Gastroesophageal sphincter (tissue), 3 donors: Measurements from ENCODE around the gene KRTAP10-12.

Experiments used
- POLR2A ChIP-seq, 2 donors: fragments of 450-650 bp; IDR thresholded peaks; one replicate each; pipeline ENCODE4 v1.6.1; 2017; ENCODE audit warnings: antibody characterized with exemption in 2 of 2, mild to moderate bottlenecking in 2 of 2, moderate library complexity in 1 of 2
- TF ChIP-seq, protein P1 (sequence below), 4 experiments: fragments of 200-600 bp in 2 of 4; fragments of 450-650 bp in 2 of 4; sonication (generic) in 1 of 4; IDR thresholded peaks; one replicate each; pipeline ENCODE4 v1.5.1; 2017 to 2019; ENCODE audit warnings: antibody characterized with exemption in 4 of 4, mild to moderate bottlenecking in 2 of 4, moderate library complexity in 2 of 4

DNA sequence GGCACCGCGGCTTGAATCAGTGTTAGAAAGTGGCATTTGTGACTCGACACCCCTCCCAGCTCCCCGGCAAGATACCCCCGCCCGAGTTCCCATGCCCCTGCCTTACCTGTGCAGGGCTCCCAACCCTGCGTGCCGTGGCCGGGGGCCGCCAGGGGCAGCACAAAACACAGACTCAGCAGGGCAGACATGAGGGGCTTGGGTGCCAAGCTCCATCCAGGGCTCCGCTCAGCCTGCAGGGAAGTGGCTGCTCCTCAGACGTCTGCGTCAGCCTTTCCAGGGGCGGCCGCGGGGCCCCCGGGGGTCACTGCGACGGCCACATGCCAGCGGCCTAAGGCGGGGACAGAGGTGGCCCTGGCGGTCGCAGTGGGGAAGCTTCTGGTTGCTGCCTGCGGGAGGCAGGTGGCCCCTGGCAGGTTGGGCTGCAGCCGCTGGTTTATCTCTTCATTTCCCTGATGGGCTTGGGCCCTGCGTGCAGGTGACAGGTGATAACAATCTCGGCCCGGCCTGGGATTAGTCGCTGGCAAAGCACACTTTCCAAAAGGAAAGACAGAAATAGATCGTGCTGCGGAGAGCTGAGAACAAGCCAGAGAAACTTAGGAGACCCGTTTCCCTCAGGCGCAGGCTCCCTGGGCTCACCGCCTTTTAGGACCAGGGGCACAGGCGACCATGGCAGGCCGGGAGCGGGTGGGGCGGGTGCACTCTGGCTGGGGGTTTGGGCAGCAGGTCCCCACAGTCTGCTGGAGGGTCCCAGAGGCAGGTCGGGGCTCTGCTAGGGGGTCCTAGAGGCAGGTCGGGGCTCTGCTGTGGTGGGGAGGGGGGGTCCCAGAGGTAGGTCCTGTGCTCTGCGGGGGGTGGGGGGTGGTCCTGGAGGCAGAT lies 14.6 kb downstream of the KRTAP10-12 start, which contains the start of gene TSPEAR:
- TF ChIP-seq, protein P1, sequence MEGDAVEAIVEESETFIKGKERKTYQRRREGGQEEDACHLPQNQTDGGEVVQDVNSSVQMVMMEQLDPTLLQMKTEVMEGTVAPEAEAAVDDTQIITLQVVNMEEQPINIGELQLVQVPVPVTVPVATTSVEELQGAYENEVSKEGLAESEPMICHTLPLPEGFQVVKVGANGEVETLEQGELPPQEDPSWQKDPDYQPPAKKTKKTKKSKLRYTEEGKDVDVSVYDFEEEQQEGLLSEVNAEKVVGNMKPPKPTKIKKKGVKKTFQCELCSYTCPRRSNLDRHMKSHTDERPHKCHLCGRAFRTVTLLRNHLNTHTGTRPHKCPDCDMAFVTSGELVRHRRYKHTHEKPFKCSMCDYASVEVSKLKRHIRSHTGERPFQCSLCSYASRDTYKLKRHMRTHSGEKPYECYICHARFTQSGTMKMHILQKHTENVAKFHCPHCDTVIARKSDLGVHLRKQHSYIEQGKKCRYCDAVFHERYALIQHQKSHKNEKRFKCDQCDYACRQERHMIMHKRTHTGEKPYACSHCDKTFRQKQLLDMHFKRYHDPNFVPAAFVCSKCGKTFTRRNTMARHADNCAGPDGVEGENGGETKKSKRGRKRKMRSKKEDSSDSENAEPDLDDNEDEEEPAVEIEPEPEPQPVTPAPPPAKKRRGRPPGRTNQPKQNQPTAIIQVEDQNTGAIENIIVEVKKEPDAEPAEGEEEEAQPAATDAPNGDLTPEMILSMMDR (IDR thresholded peaks at IDR 0.05) = no peak
- no peak for TF ChIP-seq POLR2A (IDR thresholded peaks at IDR 0.05)
